ENCODE results near the gene HOTAIR.

The HOTAIR gene

GRCh38 chr12:54010053-54010971 is 35.6 kb upstream of the HOTAIR start:
- TF ChIP-seq CSRNP3 (CRISPR knock-in tag; IDR thresholded peaks at IDR 0.05) (no peak), GLIS3 (CRISPR knock-in tag; IDR thresholded peaks at IDR 0.05) (no peak), SNAI2 (CRISPR knock-in tag; IDR thresholded peaks at IDR 0.05) (no peak), POU6F1 (CRISPR knock-in tag; IDR thresholded peaks at IDR 0.05; ENCODE audit: borderline replicate concordance, low read depth) (no peak), TOX (CRISPR knock-in tag; IDR thresholded peaks at IDR 0.05; ENCODE audit: borderline replicate concordance) (no peak), ISL1 (CRISPR knock-in tag; IDR thresholded peaks at IDR 0.05) (no peak), CSDC2 (CRISPR knock-in tag; IDR thresholded peaks at IDR 0.05) (no peak), ZFP30 (CRISPR knock-in tag; IDR thresholded peaks at IDR 0.05) (no peak), ESRRG (CRISPR knock-in tag; IDR thresholded peaks at IDR 0.05) (no peak), ZNF70 (CRISPR knock-in tag; IDR thresholded peaks at IDR 0.05) (no peak), ARNTL (CRISPR knock-in tag; IDR thresholded peaks at IDR 0.05; ENCODE audit: borderline replicate concordance, low read depth) (no peak), BACH2 (CRISPR knock-in tag; IDR thresholded peaks at IDR 0.05; ENCODE audit: borderline replicate concordance) (no peak)
- TF ChIP-seq, protein P1, sequence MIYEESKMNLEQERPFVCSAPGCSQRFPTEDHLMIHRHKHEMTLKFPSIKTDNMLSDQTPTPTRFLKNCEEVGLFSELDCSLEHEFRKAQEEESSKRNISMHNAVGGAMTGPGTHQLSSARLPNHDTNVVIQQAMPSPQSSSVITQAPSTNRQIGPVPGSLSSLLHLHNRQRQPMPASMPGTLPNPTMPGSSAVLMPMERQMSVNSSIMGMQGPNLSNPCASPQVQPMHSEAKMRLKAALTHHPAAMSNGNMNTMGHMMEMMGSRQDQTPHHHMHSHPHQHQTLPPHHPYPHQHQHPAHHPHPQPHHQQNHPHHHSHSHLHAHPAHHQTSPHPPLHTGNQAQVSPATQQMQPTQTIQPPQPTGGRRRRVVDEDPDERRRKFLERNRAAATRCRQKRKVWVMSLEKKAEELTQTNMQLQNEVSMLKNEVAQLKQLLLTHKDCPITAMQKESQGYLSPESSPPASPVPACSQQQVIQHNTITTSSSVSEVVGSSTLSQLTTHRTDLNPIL (CRISPR knock-in tag; IDR thresholded peaks at IDR 0.05; ENCODE audit: low read depth): no peak
- TF ChIP-seq, protein P2, sequence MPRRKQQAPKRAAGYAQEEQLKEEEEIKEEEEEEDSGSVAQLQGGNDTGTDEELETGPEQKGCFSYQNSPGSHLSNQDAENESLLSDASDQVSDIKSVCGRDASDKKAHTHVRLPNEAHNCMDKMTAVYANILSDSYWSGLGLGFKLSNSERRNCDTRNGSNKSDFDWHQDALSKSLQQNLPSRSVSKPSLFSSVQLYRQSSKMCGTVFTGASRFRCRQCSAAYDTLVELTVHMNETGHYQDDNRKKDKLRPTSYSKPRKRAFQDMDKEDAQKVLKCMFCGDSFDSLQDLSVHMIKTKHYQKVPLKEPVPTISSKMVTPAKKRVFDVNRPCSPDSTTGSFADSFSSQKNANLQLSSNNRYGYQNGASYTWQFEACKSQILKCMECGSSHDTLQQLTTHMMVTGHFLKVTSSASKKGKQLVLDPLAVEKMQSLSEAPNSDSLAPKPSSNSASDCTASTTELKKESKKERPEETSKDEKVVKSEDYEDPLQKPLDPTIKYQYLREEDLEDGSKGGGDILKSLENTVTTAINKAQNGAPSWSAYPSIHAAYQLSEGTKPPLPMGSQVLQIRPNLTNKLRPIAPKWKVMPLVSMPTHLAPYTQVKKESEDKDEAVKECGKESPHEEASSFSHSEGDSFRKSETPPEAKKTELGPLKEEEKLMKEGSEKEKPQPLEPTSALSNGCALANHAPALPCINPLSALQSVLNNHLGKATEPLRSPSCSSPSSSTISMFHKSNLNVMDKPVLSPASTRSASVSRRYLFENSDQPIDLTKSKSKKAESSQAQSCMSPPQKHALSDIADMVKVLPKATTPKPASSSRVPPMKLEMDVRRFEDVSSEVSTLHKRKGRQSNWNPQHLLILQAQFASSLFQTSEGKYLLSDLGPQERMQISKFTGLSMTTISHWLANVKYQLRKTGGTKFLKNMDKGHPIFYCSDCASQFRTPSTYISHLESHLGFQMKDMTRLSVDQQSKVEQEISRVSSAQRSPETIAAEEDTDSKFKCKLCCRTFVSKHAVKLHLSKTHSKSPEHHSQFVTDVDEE (CRISPR knock-in tag; IDR thresholded peaks at IDR 0.05): no peak
- peak; percentile 8; the same call in 1 of the 3 replicates for ATAC-seq

DNA sequence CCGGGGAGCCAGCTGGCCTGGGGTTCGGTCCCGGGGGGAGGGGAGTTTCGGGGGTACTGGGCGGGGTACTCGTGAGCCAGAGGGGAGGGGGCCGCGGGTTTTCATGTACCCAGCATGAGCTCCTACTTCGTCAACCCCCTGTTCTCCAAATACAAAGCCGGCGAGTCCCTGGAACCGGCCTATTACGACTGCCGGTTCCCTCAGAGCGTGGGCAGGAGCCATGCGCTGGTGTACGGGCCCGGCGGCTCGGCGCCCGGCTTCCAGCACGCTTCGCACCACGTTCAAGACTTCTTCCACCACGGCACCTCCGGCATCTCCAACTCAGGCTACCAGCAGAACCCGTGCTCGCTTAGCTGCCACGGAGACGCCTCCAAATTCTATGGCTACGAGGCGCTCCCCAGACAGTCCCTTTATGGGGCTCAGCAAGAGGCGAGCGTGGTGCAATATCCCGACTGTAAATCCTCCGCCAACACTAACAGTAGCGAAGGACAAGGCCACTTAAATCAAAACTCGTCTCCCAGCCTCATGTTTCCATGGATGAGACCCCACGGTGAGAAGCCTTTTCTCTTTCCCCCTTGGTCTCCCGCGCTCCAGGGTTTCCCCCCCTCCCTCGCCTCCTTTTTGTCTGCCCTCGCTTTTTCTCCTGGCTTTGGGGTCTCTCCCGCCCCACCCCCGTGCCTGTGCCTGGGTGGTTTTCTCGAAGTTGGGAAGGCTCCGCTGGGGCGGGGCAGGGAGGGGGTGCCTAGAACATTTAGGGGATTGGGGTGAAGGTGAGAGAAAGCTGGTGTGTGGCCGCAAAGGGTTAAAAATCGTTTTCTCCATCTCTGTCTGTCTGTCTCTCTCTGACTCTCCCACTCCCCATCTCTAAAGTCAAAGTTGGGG is 34.7 kb upstream of the HOTAIR start:
- ATAC-seq: peak; percentile 47
- TF ChIP-seq GLIS3 (CRISPR knock-in tag; IDR thresholded peaks at IDR 0.05) (no peak), ISL1 (CRISPR knock-in tag; IDR thresholded peaks at IDR 0.05) (no peak), TCF4 (CRISPR knock-in tag; IDR thresholded peaks at IDR 0.05; ENCODE audit: borderline replicate concordance) (no peak), BACH2 (CRISPR knock-in tag; IDR thresholded peaks at IDR 0.05; ENCODE audit: borderline replicate concordance) (no peak), SNAI2 (CRISPR knock-in tag; IDR thresholded peaks at IDR 0.05) (no peak), ZNF8 (CRISPR knock-in tag; IDR thresholded peaks at IDR 0.05) (no peak), ZFP3 (CRISPR knock-in tag; IDR thresholded peaks at IDR 0.05) (no peak), ZNF70 (CRISPR knock-in tag; IDR thresholded peaks at IDR 0.05) (no peak), PPARA (CRISPR knock-in tag; IDR thresholded peaks at IDR 0.05; ENCODE audit: borderline replicate concordance) (no peak), ARNTL (CRISPR knock-in tag; IDR thresholded peaks at IDR 0.05; ENCODE audit: borderline replicate concordance, low read depth) (no peak), ZFP30 (CRISPR knock-in tag; IDR thresholded peaks at IDR 0.05) (no peak), ESRRG (CRISPR knock-in tag; IDR thresholded peaks at IDR 0.05) (no peak), ZC3H10 (CRISPR knock-in tag; IDR thresholded peaks at IDR 0.05) (no peak), CSDC2 (CRISPR knock-in tag; IDR thresholded peaks at IDR 0.05) (no peak), CSRNP3 (CRISPR knock-in tag; IDR thresholded peaks at IDR 0.05) (no peak), OSR1 (CRISPR knock-in tag; IDR thresholded peaks at IDR 0.05) (no peak), ZNF565 (CRISPR knock-in tag; conservative IDR thresholded peaks at IDR 0.05; ENCODE audit: low read depth) (no peak), PATZ1 (CRISPR knock-in tag; IDR thresholded peaks at IDR 0.05; ENCODE audit: borderline replicate concordance) (no peak)
- TF ChIP-seq, protein P2 (CRISPR knock-in tag; IDR thresholded peaks at IDR 0.05): no peak
